B cell (primary cell): ENCODE measurements around the gene YES1. TPM values are rescaled to one million over a fixed set of nuclear protein-coding genes. Genes with fewer than 3 reads are reported as not detected.

Experiments
- ATAC-seq: fragments of 200-7000 bp; cut with Tn5 transposase; one replicate; pipeline ENCODE4 v1.10.0; 2021; ENCODE audit warnings: low read depth, mild to moderate bottlenecking, moderate number of reproducible peaks, moderate library complexity
- CTCF ChIA-PET: fragments of 350-600 bp; sonication (Branson Sonifier 250); formaldehyde crosslinking; loops from one replicate; lab custom pipeline; 2021; ENCODE audit warnings: antibody characterized with exemption, inconsistent platforms; lab: Charles Lee
- POLR2A ChIA-PET: fragments of 350-600 bp; sonication (Branson Sonifier 250); formaldehyde crosslinking; loops from one replicate; lab custom pipeline; 2021; ENCODE audit warnings: antibody characterized with exemption; lab: Charles Lee
- DNase-seq: peaks from one replicate; pipeline ENCODE4 v3.0.0; 2013
- H2AFZ ChIP-seq: 2 replicates; pipeline ENCODE4 v1.6.1; 2012; ENCODE audit warnings: mild to moderate bottlenecking, low read depth, low read length; ENCODE audit not compliant: insufficient read depth, poor library complexity, severe bottlenecking
- H3K27ac ChIP-seq, 2 donors: 1 replicate in 1 of 2; 2 replicates in 1 of 2; pipeline ENCODE4 v1.5.1; 2012 to 2013; ENCODE audit warnings: low read length in 2 of 2, mild to moderate bottlenecking in 2 of 2, moderate library complexity in 1 of 2
- H3K27me3 ChIP-seq, 4 experiments: fragments of 200-600 bp in 1 of 4; sonication (generic) in 1 of 4; replicated peaks in 1 of 4; 1 replicate in 2 of 4; 2 replicates in 2 of 4; pipeline versions ENCODE4 v1.6.1 to v1.7.0; 2013 to 2016; ENCODE audit warnings: low read length in 3 of 4, mild to moderate bottlenecking in 2 of 4, mixed read lengths in 1 of 4, moderate library complexity in 1 of 4; ENCODE audit not compliant: insufficient read depth in 4 of 4, control insufficient read depth in 3 of 4; ENCODE audit errors: control extremely low read depth in 1 of 4
- H3K36me3 ChIP-seq, 2 experiments: replicated peaks in 1 of 2; 1 replicate in 1 of 2; 2 replicates in 1 of 2; pipeline versions ENCODE4 v1.6.1 to v1.7.1; 2013; ENCODE audit warnings: low read length in 1 of 2; ENCODE audit not compliant: insufficient read depth in 2 of 2, control insufficient read depth in 1 of 2; ENCODE audit errors: control extremely low read depth in 1 of 2, extremely low read depth in 1 of 2
- H3K4me1 ChIP-seq, 2 donors: fragments of 200-600 bp in 1 of 2; sonication (generic) in 1 of 2; 1 replicate in 1 of 2; 2 replicates in 1 of 2; pipeline versions ENCODE4 v1.5.1 to v1.6.1; 2013 to 2017; ENCODE audit warnings: low read length in 2 of 2; ENCODE audit not compliant: control insufficient read depth in 2 of 2, insufficient read depth in 2 of 2
- H3K4me2 ChIP-seq: replicated peaks from 2 replicates; pipeline ENCODE3; 2012; ENCODE audit warnings: mild to moderate bottlenecking, low read depth, low read length; ENCODE audit not compliant: poor library complexity, severe bottlenecking
- H3K4me3 ChIP-seq, 5 experiments: fragments of 200-600 bp in 1 of 5; sonication (generic) in 1 of 5; 1 replicate in 3 of 5; 2 replicates in 2 of 5; pipeline versions ENCODE4 v1.5.1 to v1.7.0; 2011 to 2016; ENCODE audit warnings: low read length in 4 of 5, mild to moderate bottlenecking in 4 of 5, low read depth in 2 of 5, control low read depth in 1 of 5, moderate library complexity in 1 of 5; ENCODE audit not compliant: insufficient read depth in 1 of 5; ENCODE audit errors: control extremely low read depth in 1 of 5, extremely low read depth in 1 of 5
- H3K79me2 ChIP-seq: fragments of 200-600 bp; sonication (generic); one replicate; pipeline ENCODE4 v1.6.0; 2016; ENCODE audit warnings: low read length; ENCODE audit not compliant: control insufficient read depth, insufficient read depth
- H3K9ac ChIP-seq: fragments of 200-600 bp; sonication (generic); 2 replicates; pipeline ENCODE4 v1.6.1; 2017; ENCODE audit warnings: mild to moderate bottlenecking, low read length, moderate library complexity
- H3K9me3 ChIP-seq, 3 donors: one replicate each; pipeline versions ENCODE4 v1.6.1 to v1.7.1; 2013; ENCODE audit warnings: low read length in 2 of 3; ENCODE audit not compliant: control insufficient read depth in 2 of 3, insufficient read depth in 1 of 3; ENCODE audit errors: control extremely low read depth in 1 of 3
- H4K20me1 ChIP-seq: 2 replicates; pipeline ENCODE4 v1.6.0; 2012; ENCODE audit warnings: mild to moderate bottlenecking, low read length; ENCODE audit not compliant: insufficient read depth, control insufficient read depth, poor library complexity, severe bottlenecking
- H3K27ac Mint-ChIP-seq: one replicate; pipeline ENCODE4 v1.8.0; 2021; ENCODE audit warnings: mixed read lengths
- H3K27me3 Mint-ChIP-seq: one replicate; pipeline ENCODE4 v1.8.0; 2021; ENCODE audit warnings: mixed read lengths
- H3K4me1 Mint-ChIP-seq: one replicate; pipeline ENCODE4 v1.8.0; 2021; ENCODE audit warnings: mixed read lengths
- H3K4me3 Mint-ChIP-seq: one replicate; pipeline ENCODE4 v1.8.0; 2021; ENCODE audit warnings: mixed read lengths
- H3K9me3 Mint-ChIP-seq: one replicate; pipeline ENCODE4 v1.8.0; 2022; ENCODE audit warnings: mixed read lengths; ENCODE audit not compliant: insufficient read depth
- CTCF ChIP-seq: fragments of 200-600 bp; IDR thresholded peaks from one replicate; pipeline ENCODE4 v1.8.0; 2022; ENCODE audit warnings: antibody characterized with exemption, mild to moderate bottlenecking
- EZH2 ChIP-seq: IDR thresholded peaks from 2 replicates; pipeline ENCODE4 v1.6.1; 2012; ENCODE audit warnings: borderline replicate concordance, low read depth, mild to moderate bottlenecking, moderate library complexity, low read length; ENCODE audit not compliant: insufficient read depth, poor library complexity, severe bottlenecking
- WGBS: methylation state at CpG from one replicate; pipeline ENCODE4 v1.1.5; 2013; ENCODE audit warnings: missing lambda C conversion rate; ENCODE audit not compliant: insufficient coverage; 5-methylcytosine and 5-hydroxymethylcytosine counted together
- intact Hi-C: fragments of 100-400 bp; cut with micrococcal nuclease; formaldehyde crosslinking; loops from one replicate; pipeline ENCODE4 v1.10.0; 2022
- polyA plus RNA-seq: library from polyadenylated mRNA; depleted of rRNA; stranded (reverse); fragments of >200 nt; gene quantifications from 2 replicates; pipeline ENCODE4 v1.2.3, GENCODE V29; 2012
- total RNA-seq, 2 donors: library from RNA; stranded (reverse); fragments of 120-200 nt in 1 of 2; gene quantifications; 1 replicate in 1 of 2; 2 replicates in 1 of 2; pipeline versions ENCODE4 v1.2.3 to v1.2.4, GENCODE V29; 2013 to 2022

The YES1 gene
- total and polyA plus RNA-seq, 2 donors (not counting 1 experiment from before 2014, with no cell fraction given): 0.30 TPM; not detected in 1

- ATAC-seq: no peak
- TF ChIP-seq EZH2: no peak
- TF ChIP-seq CTCF: no peak
- no peaks in the 10 kb centered on the region for H3K27me3 ChIP-seq
- no peak for DNase-seq
- H3K27me3 Mint-ChIP-seq: no peaks in the 10 kb centered on the region
- no peak overlapping the region for H3K27ac ChIP-seq
- intact Hi-C loops: no loop called here
- no peak overlapping the region for H2AFZ ChIP-seq
- ChIA-PET POLR2A (no interaction called here), CTCF (no interaction called here)
- H4K20me1 ChIP-seq: no peaks in the 10 kb centered on the region
- H3K27ac Mint-ChIP-seq: no peak overlapping the region
- no peaks in the 10 kb centered on the region for H3K79me2 ChIP-seq
- no peaks in the 10 kb centered on the region for H3K4me1 ChIP-seq
- no peak overlapping the region for H3K4me2 ChIP-seq
- H3K4me3 ChIP-seq: no peak overlapping the region
- H3K9me3 ChIP-seq: no peaks in the 10 kb centered on the region
- H3K4me1 Mint-ChIP-seq: no peaks in the 10 kb centered on the region
- H3K4me3 Mint-ChIP-seq: no peak overlapping the region
- 96% methylated on average over 4 of the region's 4 CpGs for WGBS
- no peaks in the 10 kb centered on the region for H3K36me3 ChIP-seq
- H3K9ac ChIP-seq: no peak overlapping the region
- no peaks in the 10 kb centered on the region for H3K9me3 Mint-ChIP-seq
Measured at GRCh38 chr18:679516-679915, 132.5 kb downstream of the YES1 start.

GRCh38 chr18:678482-679182 lies 133.4 kb downstream of the YES1 start:
- Histone ChIP-seq H3K4me2 (no peak overlapping the region), H4K20me1 (no peaks in the 10 kb centered on the region), H3K4me3 (no peak overlapping the region), H3K79me2 (no peaks in the 10 kb centered on the region), H3K9me3 (no peaks in the 10 kb centered on the region), H3K9ac (no peak overlapping the region), H3K36me3 (no peaks in the 10 kb centered on the region), H3K27me3 (no peaks in the 10 kb centered on the region), H3K4me1 (no peaks in the 10 kb centered on the region), H2AFZ (no peak overlapping the region), H3K27ac (no peak overlapping the region)
- DNase-seq (no peak), ATAC-seq (no peak)
- Mint-ChIP-seq H3K27ac (no peak overlapping the region), H3K9me3 (no peaks in the 10 kb centered on the region), H3K4me1 (no peaks in the 10 kb centered on the region), H3K27me3 (no peaks in the 10 kb centered on the region), H3K4me3 (no peak overlapping the region)
- TF ChIP-seq CTCF (no peak), EZH2 (no peak)
- POLR2A ChIA-PET: no interaction called here
- 97% methylated on average over 14 of the region's 15 CpGs for WGBS
- CTCF ChIA-PET: no interaction called here
- intact Hi-C loops: no loop called here
